Transverse colon (tissue), 4 donors: ENCODE measurements around the gene GHITM. TPM values are rescaled to one million over a fixed set of nuclear protein-coding genes. Genes with fewer than 3 reads are reported as not detected.

Source experiments
- DNase-seq: peaks from one replicate; pipeline ENCODE4 v3.0.0-alpha.2; 2019
- H3K27ac ChIP-seq, 4 donors: fragments of 200-600 bp; sonication (generic); 2 replicates each; pipeline ENCODE4 v1.5.1; 2016 to 2018; ENCODE audit warnings: inconsistent platforms in 4 of 4
- H3K27me3 ChIP-seq: fragments of 200-600 bp; sonication (generic); 2 replicates; pipeline ENCODE4 v1.5.1; 2017; ENCODE audit warnings: inconsistent platforms
- H3K36me3 ChIP-seq, 4 donors: fragments of 200-600 bp; sonication (generic); 2 replicates each; pipeline ENCODE4 v1.5.1; 2017 to 2019; ENCODE audit warnings: inconsistent platforms in 4 of 4
- H3K4me1 ChIP-seq, 4 donors: fragments of 200-600 bp; sonication (generic); 2 replicates each; pipeline ENCODE4 v1.5.1; 2017 to 2020; ENCODE audit warnings: inconsistent platforms in 4 of 4
- H3K4me3 ChIP-seq, 4 donors: fragments of 200-600 bp; sonication (generic); 1 replicate in 1 of 4; 2 replicates in 3 of 4; pipeline versions ENCODE4 v1.5.1 to v1.6.1; 2017 to 2019; ENCODE audit warnings: inconsistent platforms in 4 of 4
- H3K9me3 ChIP-seq, 2 donors: fragments of 200-600 bp; sonication (generic); 2 replicates each; pipeline ENCODE4 v1.5.1; 2017 to 2019; ENCODE audit warnings: inconsistent platforms in 2 of 2
- EP300 ChIP-seq: sonication (generic); formaldehyde crosslinking; IDR thresholded peaks from one replicate; pipeline ENCODE4 v1.6.1; 2017; ENCODE audit warnings: antibody characterized with exemption, low read depth
- POLR2A ChIP-seq: fragments of 450-650 bp; IDR thresholded peaks from one replicate; pipeline ENCODE4 v1.6.1; 2016; ENCODE audit warnings: antibody characterized with exemption, mild to moderate bottlenecking, moderate library complexity
- POLR2AphosphoS5 ChIP-seq, 3 donors: sonication (generic); formaldehyde crosslinking; IDR thresholded peaks; one replicate each; pipeline ENCODE4 v1.6.1; 2016; ENCODE audit warnings: antibody characterized with exemption in 3 of 3
- WGBS, 2 donors: methylation state at CpG; one replicate each; pipeline ENCODE4 v1.1.5; 2018; ENCODE audit warnings: low coverage in 1 of 2; 5-methylcytosine and 5-hydroxymethylcytosine counted together
- in situ Hi-C, 4 donors: fragments of 200-750 bp; cut with MboI; loops; one replicate each; pipeline versions ENCODE4 v1.15.0 to v1.15.1; 2017; ENCODE audit warnings: low sequenced_read_pairs in 3 of 4, low pct_ligation_motif_present in 1 of 4, low pct_unique_long_range_greater_than_20kb in 1 of 4
- intact Hi-C: fragments of 100-400 bp; cut with DNase I; formaldehyde crosslinking; loops from one replicate; pipeline ENCODE4 v1.15.1; 2023; ENCODE audit warnings: low total_unique reads
- total RNA-seq, 4 donors: library from RNA; depleted of rRNA; stranded (reverse); fragments of >200 nt; gene quantifications; one replicate each; pipeline ENCODE4 v1.1.0, GENCODE V29; 2016
- TF ChIP-seq, protein P1 (sequence below), 5 experiments: fragments of 200-600 bp in 3 of 5; fragments of 450-650 bp in 2 of 5; sonication (generic) in 3 of 5; IDR thresholded peaks; 1 replicate in 2 of 5; 2 replicates in 3 of 5; pipeline ENCODE4 v1.5.1; 2016 to 2017; ENCODE audit warnings: antibody characterized with exemption in 5 of 5, inconsistent platforms in 3 of 5, mild to moderate bottlenecking in 2 of 5, moderate library complexity in 1 of 5

GHITM gene
- total RNA-seq, 4 donors from 2014 or later = 134 to 351 (median 225) TPM

DNA sequence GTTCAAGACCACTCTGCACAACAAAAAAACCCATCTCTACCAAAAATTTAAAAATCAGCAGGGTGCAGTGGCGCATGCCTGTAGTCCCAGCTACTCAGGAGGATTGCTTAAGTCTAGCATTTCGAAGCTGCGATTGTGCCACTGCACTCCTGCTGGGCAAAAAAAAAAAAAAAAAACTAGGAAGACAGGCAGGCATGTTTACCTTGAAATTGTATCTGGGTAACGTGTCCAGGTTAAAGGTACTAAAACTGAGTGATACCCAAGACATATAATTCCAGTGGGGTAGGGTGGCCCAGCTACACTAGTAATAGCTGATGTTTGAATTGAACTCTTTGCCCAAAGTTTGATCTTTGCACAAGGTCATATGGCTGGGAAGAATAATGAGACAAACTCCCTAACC lies 16.2 kb downstream of the GHITM start:
- Histone ChIP-seq H3K9me3 (no peaks in the 10 kb centered on the region), H3K4me3 (no peak overlapping the region), H3K27me3 (no peaks in the 10 kb centered on the region), H3K27ac (no peak overlapping the region), H3K4me1 (peaks cover 0 to 8% (median 0%) of the 10 kb centered on the region in 4 donors), H3K36me3 (peaks cover 0 to 47% (median 22%) of the 10 kb centered on the region in 4 donors)
- WGBS, 2 donors = 89 to 94% methylated on average over 3 to 4 of the region's 4 CpGs
- in situ Hi-C loops (no loop called here), intact Hi-C loops (no loop called here)
- TF ChIP-seq, protein P1, sequence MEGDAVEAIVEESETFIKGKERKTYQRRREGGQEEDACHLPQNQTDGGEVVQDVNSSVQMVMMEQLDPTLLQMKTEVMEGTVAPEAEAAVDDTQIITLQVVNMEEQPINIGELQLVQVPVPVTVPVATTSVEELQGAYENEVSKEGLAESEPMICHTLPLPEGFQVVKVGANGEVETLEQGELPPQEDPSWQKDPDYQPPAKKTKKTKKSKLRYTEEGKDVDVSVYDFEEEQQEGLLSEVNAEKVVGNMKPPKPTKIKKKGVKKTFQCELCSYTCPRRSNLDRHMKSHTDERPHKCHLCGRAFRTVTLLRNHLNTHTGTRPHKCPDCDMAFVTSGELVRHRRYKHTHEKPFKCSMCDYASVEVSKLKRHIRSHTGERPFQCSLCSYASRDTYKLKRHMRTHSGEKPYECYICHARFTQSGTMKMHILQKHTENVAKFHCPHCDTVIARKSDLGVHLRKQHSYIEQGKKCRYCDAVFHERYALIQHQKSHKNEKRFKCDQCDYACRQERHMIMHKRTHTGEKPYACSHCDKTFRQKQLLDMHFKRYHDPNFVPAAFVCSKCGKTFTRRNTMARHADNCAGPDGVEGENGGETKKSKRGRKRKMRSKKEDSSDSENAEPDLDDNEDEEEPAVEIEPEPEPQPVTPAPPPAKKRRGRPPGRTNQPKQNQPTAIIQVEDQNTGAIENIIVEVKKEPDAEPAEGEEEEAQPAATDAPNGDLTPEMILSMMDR (IDR thresholded peaks at IDR 0.05) = no peak
- no peak for TF ChIP-seq POLR2AphosphoS5 (IDR thresholded peaks at IDR 0.05)
- no peak for TF ChIP-seq POLR2A
- no peak for TF ChIP-seq EP300
- DNase-seq = no peak

DNA sequence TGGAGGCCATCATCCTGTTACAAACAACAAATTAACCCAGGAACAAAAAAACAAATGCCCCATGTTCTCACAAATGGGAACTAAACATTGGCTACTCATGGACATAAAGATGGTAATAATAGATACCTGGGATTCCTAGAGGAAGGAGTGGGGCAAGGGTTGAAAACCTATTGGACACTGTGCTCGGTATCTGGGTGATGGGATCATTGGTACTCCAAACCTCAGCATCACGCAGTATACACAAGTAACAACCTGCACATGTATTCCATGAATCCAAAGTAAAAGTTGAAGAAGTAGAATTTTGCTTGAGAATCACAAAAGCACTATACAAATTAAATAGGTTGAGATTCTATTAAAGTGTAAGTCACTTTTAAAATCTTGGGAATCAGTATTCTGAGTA lies 16.7 kb downstream of the GHITM start:
- Histone ChIP-seq H3K4me1 (peaks cover 0 to 8% (median 0%) of the 10 kb centered on the region in 4 donors), H3K36me3 (peaks cover 0 to 42% (median 20%) of the 10 kb centered on the region in 4 donors), H3K27ac (no peak overlapping the region), H3K27me3 (no peaks in the 10 kb centered on the region), H3K4me3 (no peak overlapping the region), H3K9me3 (no peaks in the 10 kb centered on the region)
- intact Hi-C loops (no loop called here), in situ Hi-C loops (no loop called here)
- 92% methylated on average over 2 of the region's 2 CpGs; no CpG with 5 or more reads in 1 of the 2 donors for WGBS, 2 donors
- TF ChIP-seq EP300 (no peak), POLR2A (no peak), POLR2AphosphoS5 (IDR thresholded peaks at IDR 0.05) (no peak)
- TF ChIP-seq, protein P1 (IDR thresholded peaks at IDR 0.05) = no peak
- DNase-seq = no peak

DNA sequence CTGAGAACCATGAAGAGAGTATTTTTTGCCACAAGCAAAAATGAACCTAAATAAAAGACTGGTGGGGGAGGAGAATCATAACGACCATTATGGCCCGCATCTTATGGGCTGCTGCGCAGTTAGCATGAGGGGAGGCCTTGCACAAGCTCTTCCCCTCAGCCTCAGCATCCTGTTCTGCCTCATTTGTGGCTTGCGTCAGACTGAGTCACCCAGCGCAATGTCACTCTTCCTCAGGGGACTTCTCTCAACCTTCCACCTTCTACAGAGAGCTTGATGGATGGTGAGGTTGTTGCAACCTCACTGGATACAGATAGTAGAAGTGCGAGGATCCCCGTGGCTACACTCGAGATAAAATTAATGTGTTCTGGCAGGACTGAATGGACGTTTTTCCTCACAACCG lies 17.5 kb downstream of the GHITM start:
- WGBS, 2 donors = 57 to 68% methylated on average over 8 to 10 of the region's 10 CpGs
- Histone ChIP-seq H3K9me3 (no peaks in the 10 kb centered on the region), H3K4me1 (peaks cover 0 to 8% (median 0%) of the 10 kb centered on the region in 4 donors), H3K27me3 (no peaks in the 10 kb centered on the region), H3K36me3 (peaks cover 0 to 35% (median 16%) of the 10 kb centered on the region in 4 donors), H3K4me3 (no peak overlapping the region), H3K27ac (no peak overlapping the region)
- TF ChIP-seq POLR2A = peak; percentile 10
- TF ChIP-seq, protein P1 (IDR thresholded peaks at IDR 0.05) = no peak
- TF ChIP-seq POLR2AphosphoS5 (IDR thresholded peaks at IDR 0.05) = peak in 1 of 3 donors; percentile 15
- intact Hi-C loops = no loop called here
- no peak for DNase-seq
- in situ Hi-C loops = no loop called here

DNA sequence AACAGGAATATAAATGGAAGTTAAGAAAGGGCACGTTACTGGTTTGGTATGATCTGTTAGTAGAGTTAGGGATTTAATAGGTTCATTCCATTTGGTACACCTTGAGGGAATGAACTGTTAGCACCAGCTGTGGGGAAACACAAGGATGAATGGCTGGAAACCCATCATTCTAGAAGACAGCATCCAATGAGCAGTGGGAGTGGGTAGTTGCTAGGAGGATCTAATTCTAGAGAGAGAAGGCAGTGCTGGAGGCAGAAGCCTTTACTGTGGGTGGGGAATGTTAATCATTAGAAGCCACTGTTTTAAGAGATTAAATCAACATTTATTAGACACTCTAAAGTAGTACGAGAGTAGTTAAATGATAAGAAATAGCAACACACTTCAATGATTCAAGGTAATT lies 18.8 kb downstream of the GHITM start:
- in situ Hi-C loops = no loop called here
- Histone ChIP-seq H3K4me1 (peaks cover 0 to 8% (median 0%) of the 10 kb centered on the region in 4 donors), H3K27ac (no peak overlapping the region), H3K9me3 (no peaks in the 10 kb centered on the region), H3K4me3 (no peak overlapping the region), H3K27me3 (no peaks in the 10 kb centered on the region), H3K36me3 (peaks cover 0 to 22% (median 10%) of the 10 kb centered on the region in 4 donors)
- TF ChIP-seq POLR2A (no peak), EP300 (no peak), POLR2AphosphoS5 (IDR thresholded peaks at IDR 0.05) (no peak)
- TF ChIP-seq, protein P1 (IDR thresholded peaks at IDR 0.05) = no peak
- DNase-seq = no peak
- 38 to 80% methylated on average over 1 to 2 of the region's 2 CpGs for WGBS, 2 donors
- intact Hi-C loops = no loop called here
